B cell (primary cell): Measurements from ENCODE around the gene BAK1.

Experiments used
- CTCF ChIP-seq: fragments of 200-600 bp; IDR thresholded peaks from one replicate; pipeline ENCODE4 v1.8.0; 2022; ENCODE audit warnings: antibody characterized with exemption, mild to moderate bottlenecking
- EZH2 ChIP-seq: IDR thresholded peaks from 2 replicates; pipeline ENCODE4 v1.6.1; 2012; ENCODE audit warnings: borderline replicate concordance, low read depth, mild to moderate bottlenecking, moderate library complexity, low read length; ENCODE audit not compliant: insufficient read depth, poor library complexity, severe bottlenecking

GRCh38 chr6:33584700-33585402, 4.8 kb upstream of the BAK1 start:
- no peak for TF ChIP-seq EZH2
- no peak for TF ChIP-seq CTCF
